IPS-15b (cell line): Measurements from ENCODE around the gene GCAT.
A peak's percentile ranks its signal among the peaks of the same experiment; 100 is the strongest.

Source experiments
- H3K27me3 ChIP-seq: one replicate; pipeline ENCODE4 v1.6.1; 2013; ENCODE audit warnings: low read length; ENCODE audit not compliant: control insufficient read depth, insufficient read depth
- H3K36me3 ChIP-seq: one replicate; pipeline ENCODE4 v1.6.1; 2013; ENCODE audit warnings: low read length; ENCODE audit not compliant: control insufficient read depth, insufficient read depth
- H3K4me1 ChIP-seq: one replicate; pipeline ENCODE4 v1.6.1; 2013; ENCODE audit warnings: mild to moderate bottlenecking, low read length; ENCODE audit not compliant: control insufficient read depth, insufficient read depth
- H3K4me3 ChIP-seq: one replicate; pipeline ENCODE4 v1.5.1; 2013; ENCODE audit warnings: low read depth, low read length
- H3K9ac ChIP-seq: one replicate; pipeline ENCODE4 v1.6.1; 2013; ENCODE audit warnings: low read depth, mild to moderate bottlenecking, low read length
- H3K9me3 ChIP-seq: one replicate; pipeline ENCODE4 v1.6.1; 2013; ENCODE audit warnings: mild to moderate bottlenecking, low read length; ENCODE audit not compliant: control insufficient read depth, insufficient read depth

The GCAT gene

DNA sequence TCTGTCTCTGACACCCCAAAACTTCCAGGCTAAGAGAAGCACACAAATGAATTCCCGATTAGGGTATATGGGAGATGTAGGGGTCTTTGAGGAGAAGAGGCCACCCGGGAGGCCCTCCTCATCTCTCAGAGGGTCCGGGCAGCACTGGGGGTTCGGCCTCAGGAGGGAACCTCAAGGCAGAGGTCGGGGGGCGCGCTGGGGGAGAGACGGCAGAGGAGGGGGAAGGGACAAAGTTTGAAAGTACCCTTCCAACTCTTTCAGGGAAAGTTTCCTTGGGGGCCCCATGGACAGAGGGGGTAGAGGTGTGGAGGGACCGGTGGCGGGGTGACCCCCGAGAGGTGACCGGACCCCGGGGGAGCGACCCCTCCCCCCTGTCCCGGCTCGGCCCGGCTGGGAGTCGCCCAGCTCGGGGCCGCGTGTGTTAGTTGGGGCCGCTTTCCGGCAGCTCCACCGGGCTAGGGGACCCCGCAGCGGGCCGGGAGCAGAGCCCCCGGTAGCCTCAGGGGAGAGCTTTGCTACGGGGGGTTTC, 3.3 kb upstream of the GCAT start:
- Histone ChIP-seq H3K4me3 (peak overlapping the region; percentile 82), H3K9me3 (no peaks in the 10 kb centered on the region), H3K36me3 (no peaks in the 10 kb centered on the region), H3K27me3 (peaks cover 46% of the 10 kb centered on the region), H3K4me1 (no peaks in the 10 kb centered on the region), H3K9ac (peak overlapping the region; percentile 60)

DNA sequence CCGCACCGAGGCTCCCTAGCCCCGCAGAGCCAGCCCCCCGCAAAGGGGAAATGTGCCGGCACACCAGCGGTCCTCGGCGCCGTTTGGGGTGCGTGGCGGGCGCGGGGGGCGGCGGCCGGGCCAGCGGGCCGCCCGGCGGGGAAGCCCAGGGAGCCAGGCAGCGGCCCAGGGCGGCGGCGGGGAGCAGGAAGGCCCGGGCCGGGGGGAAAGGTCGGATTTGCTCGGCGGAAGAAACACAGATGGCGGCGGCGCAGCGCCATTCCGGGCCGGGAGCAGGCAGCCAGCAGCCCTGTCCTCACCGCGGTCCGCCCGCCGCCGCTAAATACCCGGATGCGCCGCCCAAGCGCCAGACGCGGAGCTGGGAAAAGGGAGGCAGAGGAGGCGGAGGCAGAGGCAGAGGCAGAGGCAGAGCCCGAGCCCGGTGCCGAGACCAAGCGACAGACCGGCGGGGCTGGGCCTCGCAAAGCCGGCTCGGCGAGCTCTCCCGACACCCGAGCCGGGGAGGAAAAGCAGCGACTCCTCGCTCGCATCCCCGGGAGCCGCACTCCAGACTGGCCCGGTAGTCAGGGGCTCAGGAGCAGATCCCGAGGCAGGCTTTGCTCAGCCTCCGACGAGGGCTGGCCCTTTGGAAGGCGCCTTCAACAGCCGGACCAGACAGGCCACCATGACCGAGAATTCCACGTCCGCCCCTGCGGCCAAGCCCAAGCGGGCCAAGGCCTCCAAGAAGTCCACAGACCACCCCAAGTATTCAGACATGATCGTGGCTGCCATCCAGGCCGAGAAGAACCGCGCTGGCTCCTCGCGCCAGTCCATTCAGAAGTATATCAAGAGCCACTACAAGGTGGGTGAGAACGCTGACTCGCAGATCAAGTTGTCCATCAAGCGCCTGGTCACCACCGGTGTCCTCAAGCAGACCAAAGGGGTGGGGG, 2.6 kb upstream of the GCAT start:
- Histone ChIP-seq H3K9ac (peak overlapping the region; percentile 81), H3K4me3 (peak overlapping the region; percentile 88), H3K27me3 (peaks cover 47% of the 10 kb centered on the region), H3K4me1 (no peaks in the 10 kb centered on the region), H3K9me3 (no peaks in the 10 kb centered on the region), H3K36me3 (no peaks in the 10 kb centered on the region)

DNA sequence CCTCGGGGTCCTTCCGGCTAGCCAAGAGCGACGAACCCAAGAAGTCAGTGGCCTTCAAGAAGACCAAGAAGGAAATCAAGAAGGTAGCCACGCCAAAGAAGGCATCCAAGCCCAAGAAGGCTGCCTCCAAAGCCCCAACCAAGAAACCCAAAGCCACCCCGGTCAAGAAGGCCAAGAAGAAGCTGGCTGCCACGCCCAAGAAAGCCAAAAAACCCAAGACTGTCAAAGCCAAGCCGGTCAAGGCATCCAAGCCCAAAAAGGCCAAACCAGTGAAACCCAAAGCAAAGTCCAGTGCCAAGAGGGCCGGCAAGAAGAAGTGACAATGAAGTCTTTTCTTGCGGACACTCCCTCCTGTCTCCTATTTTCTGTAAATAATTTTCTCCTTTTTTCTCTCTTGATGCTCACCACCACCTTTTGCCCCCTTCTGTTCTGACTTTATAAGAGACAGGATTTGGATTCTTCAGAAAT, 1.9 kb upstream of the GCAT start:
- Histone ChIP-seq H3K9ac (peak overlapping the region; percentile 81), H3K36me3 (no peaks in the 10 kb centered on the region), H3K4me3 (peak overlapping the region; percentile 88), H3K4me1 (no peaks in the 10 kb centered on the region), H3K27me3 (peaks cover 47% of the 10 kb centered on the region), H3K9me3 (no peaks in the 10 kb centered on the region)

DNA sequence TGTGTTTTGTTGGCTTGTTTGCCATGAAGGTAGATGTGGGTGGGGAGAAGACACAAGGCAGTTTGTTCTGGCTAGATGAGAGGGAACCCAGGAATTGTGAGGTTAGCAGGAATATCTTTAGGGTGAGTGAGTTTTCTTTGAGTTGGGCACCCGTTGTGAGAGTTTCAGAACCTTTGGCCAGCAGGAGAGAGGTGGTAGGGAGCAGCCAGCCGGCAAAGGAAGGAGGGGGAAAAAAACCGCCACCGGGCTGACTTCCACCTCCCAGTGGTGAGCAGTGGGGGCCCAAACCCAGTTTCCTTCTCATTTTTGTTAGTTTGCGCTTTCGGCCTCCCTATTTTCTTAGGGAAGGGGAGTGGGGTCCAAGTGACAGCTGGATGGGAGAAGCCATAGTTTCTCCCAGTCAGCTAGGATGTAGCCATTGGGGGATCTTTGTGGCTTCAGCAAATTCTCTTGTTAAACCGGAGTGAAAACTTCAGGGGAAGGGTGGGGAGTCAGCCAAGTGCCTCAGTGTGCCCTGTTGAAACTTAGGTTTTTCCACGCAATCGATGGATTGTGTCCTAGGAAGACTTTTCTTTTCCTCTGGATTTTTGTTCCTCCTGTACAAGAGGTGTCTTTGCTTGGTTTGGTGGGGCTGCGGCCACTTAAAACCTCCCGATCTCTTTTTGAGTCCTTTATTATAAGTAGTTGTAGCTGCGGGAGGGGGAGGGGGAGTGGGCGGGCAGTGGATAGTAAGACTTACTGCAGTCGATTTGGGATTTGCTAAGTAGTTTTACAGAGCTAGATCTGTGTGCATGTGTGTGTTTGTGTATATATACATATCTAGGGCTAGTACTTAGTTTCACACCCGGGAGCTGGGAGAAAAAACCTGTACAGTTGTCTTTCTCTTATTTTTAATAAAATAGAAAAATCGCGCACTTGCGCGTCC, 1.1 kb upstream of the GCAT start:
- Histone ChIP-seq H3K4me3 (peak overlapping the region; percentile 88), H3K27me3 (peaks cover 44% of the 10 kb centered on the region), H3K36me3 (no peaks in the 10 kb centered on the region), H3K4me1 (no peaks in the 10 kb centered on the region), H3K9me3 (no peaks in the 10 kb centered on the region), H3K9ac (no peak overlapping the region)

DNA sequence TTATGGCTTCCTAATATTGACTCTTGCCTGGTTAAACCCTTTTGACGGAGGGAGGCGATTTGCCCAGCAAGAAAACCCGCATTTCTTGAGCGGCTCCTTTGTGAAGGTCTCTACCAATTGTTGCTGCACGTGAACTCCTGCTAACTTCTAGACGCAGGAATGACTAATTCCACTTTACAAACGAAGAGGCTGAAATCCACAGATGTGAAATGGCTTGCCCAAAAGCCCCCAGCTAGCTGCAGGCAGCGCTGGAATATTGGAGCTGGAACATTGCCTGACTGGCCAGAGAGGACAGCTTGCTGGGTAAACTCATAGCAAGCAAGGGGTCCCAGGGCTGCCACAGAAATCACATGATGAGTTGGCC, 542 bp downstream of the GCAT start:
- peaks cover 42% of the 10 kb centered on the region for H3K27me3 ChIP-seq
- H3K4me1 ChIP-seq: no peaks in the 10 kb centered on the region
- peak overlapping the region; percentile 76 for H3K9ac ChIP-seq

DNA sequence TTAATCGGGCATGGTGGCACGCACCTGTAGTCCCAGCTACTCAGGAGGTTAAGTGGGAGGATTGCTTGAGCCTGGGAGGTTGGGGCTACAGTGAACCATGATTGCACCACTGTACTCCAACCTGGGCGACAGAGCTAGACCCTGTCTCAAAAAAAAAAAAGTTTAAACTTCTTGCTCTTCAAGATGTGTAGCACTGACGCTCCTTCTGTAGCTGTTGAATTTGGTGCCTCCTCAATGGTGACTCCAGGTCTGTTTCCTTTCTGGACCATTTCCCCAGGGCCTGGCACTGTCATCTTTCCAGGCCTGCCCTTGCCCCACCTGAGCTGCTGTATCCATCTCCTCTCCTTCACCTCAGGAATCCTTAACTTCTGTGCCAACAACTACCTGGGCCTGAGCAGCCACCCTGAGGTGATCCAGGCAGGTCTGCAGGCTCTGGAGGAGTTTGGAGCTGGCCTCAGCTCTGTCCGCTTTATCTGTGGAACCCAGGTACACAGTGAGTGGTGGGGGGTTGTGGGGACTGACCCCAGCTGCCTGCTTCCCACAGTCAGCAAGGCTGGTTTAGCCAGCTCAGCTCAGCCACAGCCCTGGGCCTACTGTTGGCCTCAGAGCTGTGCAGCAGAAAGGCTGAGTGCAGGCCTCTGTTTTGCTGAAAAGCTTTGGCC, 2.1 kb downstream of the GCAT start:
- Histone ChIP-seq H3K9me3 (no peaks in the 10 kb centered on the region), H3K4me1 (no peaks in the 10 kb centered on the region), H3K27me3 (peaks cover 29% of the 10 kb centered on the region), H3K4me3 (no peak overlapping the region), H3K36me3 (peaks cover 2% of the 10 kb centered on the region), H3K9ac (no peak overlapping the region)

More for the DNA sequence above, 542 bp downstream of the GCAT start:
- peaks cover 2% of the 10 kb centered on the region for H3K36me3 ChIP-seq
- H3K9me3 ChIP-seq: no peaks in the 10 kb centered on the region
- peak overlapping the region; percentile 92 for H3K4me3 ChIP-seq

DNA sequence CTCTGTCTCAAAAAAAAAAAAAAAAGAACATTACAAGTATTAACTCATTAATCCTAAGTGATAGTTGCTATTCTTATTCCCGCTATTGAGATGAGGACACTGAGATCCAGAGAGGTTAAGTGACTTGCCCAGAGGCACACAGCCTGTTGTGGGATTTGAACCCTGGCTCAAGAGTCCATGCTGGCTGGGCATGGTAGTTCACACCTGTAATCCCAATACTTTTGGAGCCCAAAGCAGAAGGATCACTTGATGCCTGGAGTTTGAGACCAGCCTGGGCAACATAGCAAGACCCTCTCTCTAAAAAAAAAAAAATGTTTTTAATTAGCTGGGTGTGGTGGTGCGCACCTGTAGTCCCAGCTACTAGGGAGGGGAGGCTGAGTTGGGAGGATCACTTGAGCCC, 4.1 kb downstream of the GCAT start:
- Histone ChIP-seq H3K4me1 (no peaks in the 10 kb centered on the region), H3K27me3 (peaks cover 13% of the 10 kb centered on the region), H3K36me3 (peaks cover 11% of the 10 kb centered on the region), H3K9ac (no peak overlapping the region), H3K9me3 (no peaks in the 10 kb centered on the region), H3K4me3 (no peak overlapping the region)

DNA sequence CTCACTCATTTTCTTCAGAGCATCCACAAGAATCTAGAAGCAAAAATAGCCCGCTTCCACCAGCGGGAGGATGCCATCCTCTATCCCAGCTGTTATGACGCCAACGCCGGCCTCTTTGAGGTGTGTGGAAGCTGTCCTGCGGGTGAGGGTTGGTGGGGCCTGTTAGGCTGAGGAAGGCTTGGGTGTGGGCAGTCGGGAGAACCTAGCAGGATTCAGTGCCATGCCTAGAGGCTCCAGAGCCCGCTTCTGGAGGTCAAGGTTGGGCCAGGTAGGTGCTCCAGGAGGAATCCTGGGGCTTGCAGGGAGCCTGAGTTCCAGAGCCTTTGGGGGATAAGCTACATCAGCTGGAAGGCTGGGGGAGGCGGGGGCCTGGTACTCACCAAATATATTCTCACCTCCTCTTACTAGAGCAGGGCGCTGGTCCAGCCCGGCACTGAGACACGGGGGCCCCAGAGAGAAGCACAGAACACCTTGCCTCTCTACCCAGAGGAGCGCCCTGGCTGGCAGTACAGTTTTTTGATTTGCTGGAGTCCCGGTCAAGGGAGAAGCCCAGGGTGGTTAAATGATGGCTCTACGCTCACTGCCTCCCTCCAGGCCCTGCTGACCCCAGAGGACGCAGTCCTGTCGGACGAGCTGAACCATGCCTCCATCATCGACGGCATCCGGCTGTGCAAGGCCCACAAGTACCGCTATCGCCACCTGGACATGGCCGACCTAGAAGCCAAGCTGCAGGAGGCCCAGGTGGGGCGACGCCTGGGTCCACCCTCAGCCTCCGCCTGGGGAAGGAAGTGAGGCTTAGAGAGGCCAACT, 5.3 kb downstream of the GCAT start:
- H3K27me3 ChIP-seq: peaks cover 12% of the 10 kb centered on the region
- peaks cover 11% of the 10 kb centered on the region for H3K36me3 ChIP-seq
- H3K4me3 ChIP-seq: no peak overlapping the region
- H3K9me3 ChIP-seq: no peaks in the 10 kb centered on the region
- no peaks in the 10 kb centered on the region for H3K4me1 ChIP-seq
- no peak overlapping the region for H3K9ac ChIP-seq

DNA sequence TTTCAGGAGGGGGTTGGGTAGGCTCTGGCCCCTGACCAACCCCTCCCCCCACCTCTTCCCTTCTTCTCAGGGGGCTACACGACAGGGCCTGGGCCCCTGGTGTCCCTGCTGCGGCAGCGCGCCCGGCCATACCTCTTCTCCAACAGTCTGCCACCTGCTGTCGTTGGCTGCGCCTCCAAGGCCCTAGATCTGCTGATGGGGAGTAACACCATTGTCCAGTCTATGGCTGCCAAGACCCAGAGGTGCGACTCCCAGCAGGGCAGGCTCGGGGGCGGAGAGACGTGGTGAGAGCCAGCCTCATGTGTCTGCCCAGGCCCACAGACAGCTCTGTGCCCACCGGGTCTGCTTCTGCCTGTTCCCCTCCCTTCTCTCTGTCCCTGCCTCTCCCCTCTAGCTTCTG, 7.9 kb downstream of the GCAT start:
- Histone ChIP-seq H3K36me3 (peaks cover 11% of the 10 kb centered on the region), H3K9me3 (no peaks in the 10 kb centered on the region), H3K27me3 (peaks cover 14% of the 10 kb centered on the region), H3K9ac (no peak overlapping the region), H3K4me1 (no peaks in the 10 kb centered on the region), H3K4me3 (no peak overlapping the region)

DNA sequence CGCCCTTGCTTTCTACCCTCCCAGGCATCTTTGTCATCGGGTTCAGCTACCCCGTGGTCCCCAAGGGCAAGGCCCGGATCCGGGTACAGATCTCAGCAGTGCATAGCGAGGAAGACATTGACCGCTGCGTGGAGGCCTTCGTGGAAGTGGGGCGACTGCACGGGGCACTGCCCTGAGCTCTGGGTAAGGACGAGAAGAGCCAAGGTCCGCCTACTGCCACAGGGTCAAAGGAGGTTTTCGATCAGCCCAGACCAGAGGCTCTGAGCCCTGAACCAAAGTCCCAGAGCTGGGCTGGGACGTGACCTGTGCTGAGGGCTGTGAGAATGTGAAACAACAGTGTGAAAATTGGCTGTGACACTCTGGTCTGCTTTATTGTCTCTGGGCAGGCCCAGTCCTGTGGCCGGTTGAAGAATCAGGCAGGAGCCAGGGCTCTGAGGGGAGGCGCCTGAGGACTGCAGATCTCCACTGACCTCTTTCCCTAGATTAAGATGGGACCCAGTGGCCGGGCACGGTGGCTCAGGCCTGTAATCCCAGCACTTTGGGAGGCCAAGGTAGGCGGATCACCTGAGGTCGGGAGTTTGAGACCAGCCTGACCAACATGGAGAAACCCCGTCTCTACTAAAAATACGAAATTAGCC, 8.9 kb downstream of the GCAT start:
- no peaks in the 10 kb centered on the region for H3K9me3 ChIP-seq
- peaks cover 14% of the 10 kb centered on the region for H3K27me3 ChIP-seq
- no peak overlapping the region for H3K4me3 ChIP-seq
- H3K4me1 ChIP-seq: no peaks in the 10 kb centered on the region
- no peak overlapping the region for H3K9ac ChIP-seq
- H3K36me3 ChIP-seq: peaks cover 11% of the 10 kb centered on the region
